OCI-LY7 (cell line): ENCODE measurements around the gene FLCN. TPM values are rescaled to one million over a fixed set of nuclear protein-coding genes. Genes with fewer than 3 reads are reported as not detected.

Source experiments
- BruUV-seq: library from RNA; stranded (reverse); fragments of 400-500 nt; replicated peaks from 2 replicates; lab custom pipeline; 2021; lab: Mats Ljungman, UMichigan
- CTCF ChIA-PET: fragments of 300-600 bp; sonication (Branson Sonifier 250); formaldehyde crosslinking; loops from one replicate; lab custom pipeline; 2022; ENCODE audit warnings: antibody characterized with exemption; ENCODE audit not compliant: unreplicated experiment; lab: Charles Lee
- POLR2A ChIA-PET: fragments of 300-600 bp; sonication (Branson Sonifier 250); formaldehyde crosslinking; loops from one replicate; lab custom pipeline; 2022; ENCODE audit warnings: antibody characterized with exemption; lab: Charles Lee
- DNase-seq: peaks from one replicate; pipeline ENCODE4 v3.0.0-alpha.2; 2015; ENCODE audit warnings: low spot score
- H2AFZ ChIP-seq: fragments of 200-600 bp; sonication (generic), shearing (Covaris generic); 2 replicates; pipeline ENCODE4 v1.6.1; 2014; ENCODE audit warnings: mild to moderate bottlenecking, antibody characterized with exemption, low read length, moderate library complexity
- H3K27ac ChIP-seq: fragments of 200-600 bp; sonication (generic); 2 replicates; pipeline ENCODE4 v1.5.1; 2014; ENCODE audit warnings: mixed run types, low read depth, mild to moderate bottlenecking, moderate library complexity, low read length, inconsistent platforms; ENCODE audit not compliant: poor library complexity, severe bottlenecking
- H3K36me3 ChIP-seq: fragments of 200-600 bp; sonication (generic); 2 replicates; pipeline ENCODE4 v1.6.1; 2014; ENCODE audit warnings: mild to moderate bottlenecking, antibody characterized with exemption, low read length, moderate library complexity, mixed read lengths; ENCODE audit not compliant: insufficient read depth
- H3K4me1 ChIP-seq: fragments of 200-600 bp; sonication (generic); 2 replicates; pipeline ENCODE4 v1.5.1; 2014; ENCODE audit warnings: mild to moderate bottlenecking, low read length; ENCODE audit not compliant: insufficient read depth, poor library complexity, severe bottlenecking
- H3K4me2 ChIP-seq: fragments of 200-600 bp; sonication (generic); 2 replicates; pipeline ENCODE4 v1.6.1; 2014; ENCODE audit warnings: mild to moderate bottlenecking, low read length
- H3K4me3 ChIP-seq: fragments of 200-600 bp; sonication (generic); 2 replicates; pipeline ENCODE4 v1.5.1; 2014; ENCODE audit warnings: mild to moderate bottlenecking, low read depth, low read length; ENCODE audit not compliant: poor library complexity, severe bottlenecking
- H3K79me2 ChIP-seq: fragments of 200-600 bp; sonication (generic); 2 replicates; pipeline ENCODE4 v1.6.1; 2016; ENCODE audit warnings: low read depth, mild to moderate bottlenecking, low read length, moderate library complexity, mixed read lengths; ENCODE audit not compliant: insufficient read depth
- H3K9me2 ChIP-seq: fragments of 200-600 bp; sonication (generic); 2 replicates; pipeline ENCODE4 v1.6.1; 2016; ENCODE audit warnings: mild to moderate bottlenecking, low read length, mixed read lengths; ENCODE audit not compliant: insufficient read depth
- H3K9me3 ChIP-seq: fragments of 200-600 bp; sonication (generic); 2 replicates; pipeline ENCODE4 v1.6.1; 2014; ENCODE audit warnings: mild to moderate bottlenecking, mixed run types, low read length, mixed read lengths
- H4K20me1 ChIP-seq: fragments of 200-600 bp; sonication (generic); 2 replicates; pipeline ENCODE4 v1.6.1; 2014; ENCODE audit warnings: mild to moderate bottlenecking, antibody characterized with exemption, low read length, moderate library complexity, mixed read lengths; ENCODE audit not compliant: insufficient read depth
- CTCF ChIP-seq: fragments of 200-600 bp; sonication (generic); conservative IDR thresholded peaks from 2 replicates; pipeline ENCODE4 v1.5.1; 2014; ENCODE audit warnings: mild to moderate bottlenecking, antibody characterized with exemption, low read length, moderate library complexity, mixed read lengths
- EZH2phosphoT487 ChIP-seq: fragments of 200-600 bp; sonication (generic); IDR thresholded peaks from 2 replicates; pipeline ENCODE4 v1.6.1; 2018; ENCODE audit warnings: low read depth, borderline replicate concordance, mild to moderate bottlenecking, mixed run types, antibody characterized with exemption, low read length, moderate library complexity, mixed read lengths
- intact Hi-C: fragments of 100-400 bp; cut with micrococcal nuclease; formaldehyde crosslinking; loops from one replicate; pipeline ENCODE4 v1.10.0; 2022; ENCODE audit not compliant: unreplicated experiment
- total RNA-seq, 2 experiments: library from RNA; depleted of rRNA in 1 of 2; stranded (reverse); fragments of >200 nt in 1 of 2; shearing (Covaris generic) in 1 of 2; gene quantifications; 2 replicates each; pipeline ENCODE4 v1.2.3, GENCODE V29; 2014 to 2022

FLCN gene
- total RNA-seq, 2 experiments from 2014 or later, result 20.5 to 20.9 TPM

- H3K36me3 ChIP-seq, result peaks cover 40% of the 10 kb centered on the region; the same call in 1 of the 2 replicates
- POLR2A ChIA-PET, result no interaction called here
Measured at GRCh38 chr17:17220529-17220928, 16.4 kb downstream of the FLCN start.

GRCh38 chr17:17217995-17218394 is 19.0 kb downstream of the FLCN start:
- no peak overlapping the region for H3K4me2 ChIP-seq
- H3K36me3 ChIP-seq, result peaks cover 27% of the 10 kb centered on the region; the same call in 1 of the 2 replicates
- H4K20me1 ChIP-seq, result no peaks in the 10 kb centered on the region
- DNase-seq, result no peak
- no peak for TF ChIP-seq CTCF
- TF ChIP-seq EZH2phosphoT487, result no peak
- no peak overlapping the region for H3K27ac ChIP-seq
- no peaks in the 10 kb centered on the region for H3K9me3 ChIP-seq
- H3K4me3 ChIP-seq, result no peak overlapping the region
- no peaks in the 10 kb centered on the region for H3K9me2 ChIP-seq
- no peaks in the 10 kb centered on the region for H3K79me2 ChIP-seq
- no peak overlapping the region for H2AFZ ChIP-seq
- POLR2A ChIA-PET, result no interaction called here
- CTCF ChIA-PET, result no interaction called here
- no TSS peak for BruUV-seq
- intact Hi-C loops, result no loop called here
- H3K4me1 ChIP-seq, result no peaks in the 10 kb centered on the region

More at GRCh38 chr17:17220529-17220928, 16.4 kb downstream of the FLCN start:
- Histone ChIP-seq H3K4me2 (no peak overlapping the region), H3K9me2 (no peaks in the 10 kb centered on the region), H3K4me1 (no peaks in the 10 kb centered on the region), H2AFZ (no peak overlapping the region), H4K20me1 (no peaks in the 10 kb centered on the region; the same call in 1 of the 2 replicates), H3K79me2 (no peaks in the 10 kb centered on the region), H3K4me3 (no peak overlapping the region), H3K27ac (no peak overlapping the region), H3K9me3 (no peaks in the 10 kb centered on the region)
- BruUV-seq, result no TSS peak
- TF ChIP-seq CTCF (no peak), EZH2phosphoT487 (no peak)
- no peak for DNase-seq
- intact Hi-C loops, result no loop called here
- CTCF ChIA-PET, result no interaction called here

- intact Hi-C loops, result no loop called here
- Histone ChIP-seq H4K20me1 (no peaks in the 10 kb centered on the region), H3K9me3 (no peaks in the 10 kb centered on the region), H3K36me3 (peaks cover 26% of the 10 kb centered on the region; the same call in 1 of the 2 replicates), H3K27ac (no peak overlapping the region), H3K4me1 (no peaks in the 10 kb centered on the region), H3K9me2 (no peaks in the 10 kb centered on the region), H3K4me3 (no peak overlapping the region), H2AFZ (no peak overlapping the region), H3K4me2 (no peak overlapping the region), H3K79me2 (no peaks in the 10 kb centered on the region)
- ChIA-PET CTCF (no interaction called here), POLR2A (no interaction called here)
- TF ChIP-seq CTCF (peak; percentile 72), EZH2phosphoT487 (no peak)
- DNase-seq, result peak; percentile 22
- no TSS peak for BruUV-seq
Measured at GRCh38 chr17:17216776-17217175, 20.2 kb downstream of the FLCN start.
